ENCODE data around the gene GUCA2B.

GUCA2B gene

GRCh38 chr1:42195841-42196240 lies 42.6 kb downstream of the GUCA2B start:
- Histone ChIP-seq H3K9me2 (replicated peaks; ENCODE audit: low read depth, low read length) (no peaks in the 10 kb centered on the region), H3K9ac (ENCODE audit: low read depth, low read length, poor library complexity, severe bottlenecking) (no peak overlapping the region), H3K4me3 (ENCODE audit: low read length, poor library complexity, severe bottlenecking) (no peak overlapping the region), H3K4me1 (ENCODE audit: insufficient read depth, low read length, poor library complexity, severe bottlenecking) (no peaks in the 10 kb centered on the region), H3F3A (ENCODE audit: low read depth) (no peaks in the 10 kb centered on the region), H4K20me1 (ENCODE audit: insufficient read depth, low read length, poor library complexity, severe bottlenecking) (no peaks in the 10 kb centered on the region), H3K4me2 (ENCODE audit: low read depth, low read length, poor library complexity, severe bottlenecking) (no peak overlapping the region), H3K9me3 (ENCODE audit: insufficient read depth, low read depth, low read length) (no peaks in the 10 kb centered on the region), H3K79me2 (ENCODE audit: insufficient read depth, low read length) (peaks cover 4% of the 10 kb centered on the region; the same call in 1 of the 2 replicates), H3K27me3 (ENCODE audit: insufficient read depth, low read length, poor library complexity, severe bottlenecking) (no peaks in the 10 kb centered on the region), H3K36me3 (ENCODE audit: insufficient read depth, low read length) (peaks cover 83% of the 10 kb centered on the region), H2AFZ (ENCODE audit: low read length) (no peak overlapping the region)
- TF ChIP-seq EZH2phosphoT487 (IDR thresholded peaks at IDR 0.05; ENCODE audit: borderline replicate concordance) (no peak), CTCF (conservative IDR thresholded peaks at IDR 0.05; ENCODE audit: low read length) (no peak)

GRCh38 chr1:42198251-42198650 lies 45.0 kb downstream of the GUCA2B start:
- no peak overlapping the region for H2AFZ ChIP-seq (ENCODE audit: low read length)
- no peak overlapping the region for H3K4me3 ChIP-seq (ENCODE audit: low read length, poor library complexity, severe bottlenecking)
- H3K79me2 ChIP-seq (ENCODE audit: insufficient read depth, low read length), result peaks cover 4% of the 10 kb centered on the region; the same call in 1 of the 2 replicates
- peaks cover 7% of the 10 kb centered on the region; the same call in 1 of the 2 replicates for H3K9me3 ChIP-seq (ENCODE audit: insufficient read depth, low read depth, low read length)
- no peaks in the 10 kb centered on the region for H3K4me1 ChIP-seq (ENCODE audit: insufficient read depth, low read length, poor library complexity, severe bottlenecking)
- TF ChIP-seq CTCF (conservative IDR thresholded peaks at IDR 0.05; ENCODE audit: low read length), result no peak
- no peak for TF ChIP-seq EZH2phosphoT487 (IDR thresholded peaks at IDR 0.05; ENCODE audit: borderline replicate concordance)
- no peak overlapping the region for H3K4me2 ChIP-seq (ENCODE audit: low read depth, low read length, poor library complexity, severe bottlenecking)
- no peaks in the 10 kb centered on the region for H3F3A ChIP-seq (ENCODE audit: low read depth)
- H3K36me3 ChIP-seq (ENCODE audit: insufficient read depth, low read length), result peaks cover 91% of the 10 kb centered on the region
- no peaks in the 10 kb centered on the region for H4K20me1 ChIP-seq (ENCODE audit: insufficient read depth, low read length, poor library complexity, severe bottlenecking)
- no peak overlapping the region for H3K9ac ChIP-seq (ENCODE audit: low read depth, low read length, poor library complexity, severe bottlenecking)
- H3K9me2 ChIP-seq (replicated peaks; ENCODE audit: low read depth, low read length), result no peaks in the 10 kb centered on the region
- no peaks in the 10 kb centered on the region for H3K27me3 ChIP-seq (ENCODE audit: insufficient read depth, low read length, poor library complexity, severe bottlenecking)

- no peak overlapping the region for H3K4me2 ChIP-seq (ENCODE audit: low read depth, low read length, poor library complexity, severe bottlenecking)
- no peaks in the 10 kb centered on the region for H3K4me1 ChIP-seq (ENCODE audit: insufficient read depth, low read length, poor library complexity, severe bottlenecking)
- no peak overlapping the region for H3K9ac ChIP-seq (ENCODE audit: low read depth, low read length, poor library complexity, severe bottlenecking)
- TF ChIP-seq CTCF (conservative IDR thresholded peaks at IDR 0.05; ENCODE audit: low read length), result no peak
- TF ChIP-seq EZH2phosphoT487 (IDR thresholded peaks at IDR 0.05; ENCODE audit: borderline replicate concordance), result no peak
- no peaks in the 10 kb centered on the region for H3K27me3 ChIP-seq (ENCODE audit: insufficient read depth, low read length, poor library complexity, severe bottlenecking)
- H3K4me3 ChIP-seq (ENCODE audit: low read length, poor library complexity, severe bottlenecking), result no peak overlapping the region
- no peaks in the 10 kb centered on the region for H3F3A ChIP-seq (ENCODE audit: low read depth)
- peaks cover 23% of the 10 kb centered on the region; the same call in 1 of the 2 replicates for H3K79me2 ChIP-seq (ENCODE audit: insufficient read depth, low read length)
- peaks cover 7% of the 10 kb centered on the region; the same call in 1 of the 2 replicates for H3K9me3 ChIP-seq (ENCODE audit: insufficient read depth, low read depth, low read length)
- H4K20me1 ChIP-seq (ENCODE audit: insufficient read depth, low read length, poor library complexity, severe bottlenecking), result no peaks in the 10 kb centered on the region
- H2AFZ ChIP-seq (ENCODE audit: low read length), result no peak overlapping the region
- H3K9me2 ChIP-seq (replicated peaks; ENCODE audit: low read depth, low read length), result no peaks in the 10 kb centered on the region
- H3K36me3 ChIP-seq (ENCODE audit: insufficient read depth, low read length), result peaks cover 78% of the 10 kb centered on the region
These were observed 48.8 kb downstream of the GUCA2B start for GRCh38 chr1:42201986-42202385.

All from Loucy (cell line).